Measurements from ENCODE around the gene KCNMA1.

DNA sequence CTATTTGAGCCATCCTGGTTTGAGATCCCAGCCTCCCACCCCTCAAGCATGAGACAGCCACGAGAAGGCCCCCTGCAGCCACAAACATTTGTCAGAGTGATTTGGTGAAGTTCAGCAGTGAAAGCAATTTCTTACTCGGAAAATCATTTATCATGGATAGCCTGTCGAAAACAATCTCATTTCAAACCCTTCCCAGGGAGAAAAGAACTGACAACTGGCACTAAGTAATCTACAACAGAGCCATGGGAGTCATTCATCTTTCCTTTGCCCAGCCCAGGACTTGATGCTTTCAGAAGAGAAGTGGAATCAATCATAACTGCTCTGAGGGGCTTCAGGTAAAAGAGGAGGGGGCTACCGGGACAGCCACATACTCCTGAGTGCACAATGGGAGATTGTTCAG is 411.2 kb downstream of the KCNMA1 start:
- TF ChIP-seq, protein P1, sequence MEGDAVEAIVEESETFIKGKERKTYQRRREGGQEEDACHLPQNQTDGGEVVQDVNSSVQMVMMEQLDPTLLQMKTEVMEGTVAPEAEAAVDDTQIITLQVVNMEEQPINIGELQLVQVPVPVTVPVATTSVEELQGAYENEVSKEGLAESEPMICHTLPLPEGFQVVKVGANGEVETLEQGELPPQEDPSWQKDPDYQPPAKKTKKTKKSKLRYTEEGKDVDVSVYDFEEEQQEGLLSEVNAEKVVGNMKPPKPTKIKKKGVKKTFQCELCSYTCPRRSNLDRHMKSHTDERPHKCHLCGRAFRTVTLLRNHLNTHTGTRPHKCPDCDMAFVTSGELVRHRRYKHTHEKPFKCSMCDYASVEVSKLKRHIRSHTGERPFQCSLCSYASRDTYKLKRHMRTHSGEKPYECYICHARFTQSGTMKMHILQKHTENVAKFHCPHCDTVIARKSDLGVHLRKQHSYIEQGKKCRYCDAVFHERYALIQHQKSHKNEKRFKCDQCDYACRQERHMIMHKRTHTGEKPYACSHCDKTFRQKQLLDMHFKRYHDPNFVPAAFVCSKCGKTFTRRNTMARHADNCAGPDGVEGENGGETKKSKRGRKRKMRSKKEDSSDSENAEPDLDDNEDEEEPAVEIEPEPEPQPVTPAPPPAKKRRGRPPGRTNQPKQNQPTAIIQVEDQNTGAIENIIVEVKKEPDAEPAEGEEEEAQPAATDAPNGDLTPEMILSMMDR (IDR thresholded peaks at IDR 0.05; ENCODE audit: insufficient read depth, low read length, poor library complexity, severe bottlenecking): no peak
- TF ChIP-seq EZH2phosphoT487 (conservative IDR thresholded peaks at IDR 0.05; ENCODE audit: low read length): no peak

Data from SU-DHL-6 (cell line).